Iris pigment epithelial cell (primary cell): ENCODE data around the gene MAN2A1.

Experiments
- DNase-seq: peaks from one replicate; pipeline ENCODE4 v3.0.0-alpha.2; 2011; ENCODE audit warnings: low read depth

The MAN2A1 gene

DNA sequence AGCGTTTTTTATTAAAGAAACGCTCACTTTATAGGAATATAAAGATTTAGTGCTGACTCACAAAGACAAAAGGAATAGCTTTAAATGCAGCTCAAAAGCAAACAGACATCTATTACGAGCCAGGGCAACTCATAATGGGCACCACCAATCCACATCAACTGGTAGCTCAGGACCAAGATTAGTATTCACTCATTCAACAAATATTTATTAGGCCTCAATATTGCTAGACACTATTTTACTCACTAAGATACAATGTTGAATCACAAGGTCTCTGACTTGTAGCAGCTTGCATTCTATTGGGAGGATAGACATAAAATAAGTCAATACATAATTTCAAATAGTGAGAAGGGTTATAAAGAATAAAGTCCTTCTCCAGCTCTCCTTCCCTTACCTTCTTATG, 8.0 kb upstream of the MAN2A1 start:
- no peak for DNase-seq

DNA sequence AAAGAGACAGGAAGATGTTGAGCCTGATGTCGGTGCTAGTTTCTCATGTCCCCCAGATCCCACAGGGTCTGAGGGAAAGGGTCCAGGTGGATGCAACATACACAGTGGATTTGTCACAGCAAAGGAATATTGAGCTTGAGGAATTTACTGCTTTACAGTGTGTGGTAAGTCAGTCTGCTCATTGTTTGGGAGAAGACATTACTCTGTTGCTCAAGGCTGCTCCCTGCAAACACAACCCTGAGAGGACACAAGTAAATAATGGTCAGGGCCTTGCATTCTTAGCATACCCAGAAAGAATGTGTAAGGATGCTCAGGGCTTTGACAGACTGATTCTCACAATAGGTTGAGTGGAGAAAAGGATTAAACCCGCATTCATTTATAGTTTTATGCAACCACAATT, 7.3 kb upstream of the MAN2A1 start:
- DNase-seq = peak; percentile 41

DNA sequence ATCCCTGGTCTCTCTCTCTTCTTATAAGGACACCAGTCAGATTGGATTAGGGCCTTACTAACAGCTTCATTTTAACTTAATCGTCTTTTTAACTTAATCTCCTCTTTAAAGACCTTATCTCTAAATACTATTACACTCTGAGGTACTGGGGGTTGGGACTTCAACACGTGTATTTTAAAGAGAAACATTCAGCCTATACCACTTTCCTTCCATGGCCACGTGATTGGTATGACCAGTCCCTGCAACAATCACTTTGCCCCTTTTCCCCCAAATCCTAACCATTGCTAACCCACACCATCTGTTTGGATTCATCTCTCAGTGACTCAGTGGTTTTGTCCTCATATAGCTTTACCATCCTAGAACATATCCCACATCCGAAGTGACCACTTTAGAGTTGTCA, 3.8 kb upstream of the MAN2A1 start:
- no peak for DNase-seq

DNA sequence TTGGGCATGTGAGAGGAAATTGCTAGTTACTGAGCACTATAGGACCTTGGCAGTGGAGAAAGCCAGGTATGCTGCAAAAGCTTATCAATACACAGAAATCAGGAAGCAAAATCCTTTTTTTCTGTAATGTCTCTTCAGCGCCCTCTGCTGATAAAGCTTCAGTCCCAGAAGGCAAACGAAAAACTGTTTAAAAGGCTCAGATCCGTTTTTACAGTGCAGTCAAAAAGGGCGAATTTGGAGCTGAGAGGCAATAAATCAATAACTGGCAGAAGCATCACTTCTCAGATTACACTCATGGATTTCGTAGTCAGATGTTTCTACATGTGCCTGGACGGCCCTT, 1.1 kb upstream of the MAN2A1 start:
- no peak for DNase-seq

DNA sequence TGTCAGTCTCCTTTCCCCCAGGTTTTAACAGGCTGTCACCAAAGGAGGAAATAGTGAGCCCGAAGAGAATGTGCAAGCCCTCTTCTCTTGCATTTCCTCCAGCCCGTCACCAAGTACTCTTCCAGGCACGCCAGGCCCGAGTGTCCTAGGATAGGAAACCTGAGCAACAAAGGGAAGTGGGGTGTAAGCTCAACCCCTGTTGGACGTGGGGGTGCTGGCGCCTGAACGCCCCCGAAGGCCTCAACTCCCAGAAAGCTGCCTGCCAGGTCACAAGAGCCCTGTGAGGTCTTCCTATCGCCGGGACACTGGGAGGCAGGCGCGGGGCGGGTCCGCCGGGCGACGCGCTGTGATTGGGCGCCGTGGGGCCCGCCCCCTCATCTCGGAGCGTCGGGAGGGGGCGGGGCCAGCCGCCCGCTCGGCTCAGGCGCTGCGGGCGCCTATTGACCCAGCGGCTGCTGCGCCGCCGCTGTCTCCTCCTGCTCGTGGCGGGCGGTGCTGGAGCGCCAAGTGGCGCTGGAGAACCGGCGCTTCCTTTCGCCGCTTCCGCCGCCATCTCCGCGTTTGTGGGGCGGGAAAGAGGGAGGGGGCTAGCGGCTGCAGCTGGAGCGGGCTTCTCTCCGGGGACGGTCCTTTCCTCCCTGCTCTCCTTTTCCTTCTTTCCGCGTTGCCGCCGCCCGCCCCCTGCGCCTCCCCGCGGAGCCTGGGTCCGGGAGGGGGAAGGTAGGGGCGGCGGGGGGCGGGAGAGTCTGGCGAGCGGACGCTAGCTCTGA, 572 bp upstream of the MAN2A1 start:
- DNase-seq = peak; percentile 88

DNA sequence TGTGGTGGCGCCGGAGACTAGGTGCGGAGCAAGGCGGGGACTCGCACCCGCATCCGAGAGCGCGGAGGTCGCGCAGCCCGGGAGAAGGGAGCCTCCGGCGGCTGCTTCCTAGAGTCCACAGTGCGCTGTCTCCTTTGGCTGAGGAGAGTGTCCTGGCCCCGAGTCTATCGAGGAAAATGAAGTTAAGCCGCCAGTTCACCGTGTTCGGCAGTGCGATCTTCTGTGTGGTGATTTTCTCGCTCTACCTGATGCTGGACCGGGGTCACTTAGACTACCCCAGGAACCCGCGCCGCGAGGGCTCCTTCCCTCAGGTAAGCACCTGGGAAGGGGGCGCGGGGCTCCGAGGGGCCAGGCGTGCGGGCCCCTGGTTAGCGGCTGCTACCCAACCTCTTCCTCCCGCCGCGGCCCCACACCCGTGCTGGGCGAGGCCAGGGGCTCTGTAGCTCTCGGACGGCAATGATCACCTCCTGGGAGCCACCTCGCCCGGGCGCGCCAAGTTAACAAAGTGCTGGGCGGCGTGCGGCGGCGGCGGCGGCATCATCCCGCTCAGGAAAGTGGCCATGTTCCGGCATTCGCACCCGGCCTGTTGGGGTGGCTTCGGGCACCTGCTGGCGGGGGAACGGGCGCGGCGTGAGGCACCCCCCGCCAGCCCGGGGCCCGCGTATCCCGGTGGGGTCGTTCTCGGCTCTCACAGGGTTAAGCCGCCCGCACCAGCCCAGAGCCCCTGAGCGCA, 681 bp downstream of the MAN2A1 start:
- DNase-seq = peak; percentile 57

DNA sequence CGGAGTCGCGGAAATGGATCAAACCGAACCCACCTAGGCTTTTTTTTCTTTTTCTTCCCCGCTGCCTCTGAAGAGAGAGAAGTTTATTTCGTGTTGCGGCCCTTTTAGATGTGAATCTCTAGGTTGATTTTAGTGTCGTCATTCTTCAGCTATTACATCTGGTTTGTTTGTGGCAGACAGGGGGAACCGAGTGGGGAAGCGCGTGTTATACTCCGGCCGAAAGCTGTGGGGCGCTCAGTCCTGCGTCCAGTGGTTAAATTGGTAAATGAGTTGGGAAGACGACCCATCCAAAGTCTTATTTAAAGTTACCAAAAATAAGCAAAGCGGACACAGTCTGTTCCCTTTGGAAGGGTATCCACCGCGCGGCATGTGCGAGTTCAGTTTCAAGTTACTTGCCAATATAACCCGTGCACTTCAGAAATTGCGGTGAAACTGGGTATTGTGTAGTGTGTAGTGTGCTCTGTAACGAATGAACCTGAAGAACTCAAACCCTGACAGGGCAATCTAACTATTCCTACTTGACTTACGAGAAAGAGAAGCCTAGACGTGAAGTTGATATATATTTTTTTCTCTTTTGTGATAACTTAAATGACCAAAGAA, 1.3 kb downstream of the MAN2A1 start:
- DNase-seq = peak; percentile 91

DNA sequence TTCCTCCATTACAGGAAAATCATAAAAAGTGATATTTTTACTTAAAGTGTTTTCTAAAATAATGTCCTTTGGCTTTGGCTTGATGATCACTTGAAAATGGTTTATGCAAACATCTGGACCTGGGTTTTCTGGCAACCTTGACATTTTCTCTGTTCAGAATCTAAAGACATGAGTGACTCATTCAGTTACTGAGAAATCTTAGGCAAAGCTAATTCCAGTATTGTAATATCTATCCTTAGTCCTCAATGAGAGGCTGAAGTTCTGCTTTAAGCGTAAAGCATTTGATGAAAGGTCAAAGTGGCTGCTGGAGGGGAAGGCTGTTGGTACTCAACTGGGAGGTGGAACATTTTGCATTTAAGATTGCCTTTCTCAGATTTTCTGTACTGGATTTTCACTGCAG, 2.3 kb downstream of the MAN2A1 start:
- peak; percentile 75 for DNase-seq

DNA sequence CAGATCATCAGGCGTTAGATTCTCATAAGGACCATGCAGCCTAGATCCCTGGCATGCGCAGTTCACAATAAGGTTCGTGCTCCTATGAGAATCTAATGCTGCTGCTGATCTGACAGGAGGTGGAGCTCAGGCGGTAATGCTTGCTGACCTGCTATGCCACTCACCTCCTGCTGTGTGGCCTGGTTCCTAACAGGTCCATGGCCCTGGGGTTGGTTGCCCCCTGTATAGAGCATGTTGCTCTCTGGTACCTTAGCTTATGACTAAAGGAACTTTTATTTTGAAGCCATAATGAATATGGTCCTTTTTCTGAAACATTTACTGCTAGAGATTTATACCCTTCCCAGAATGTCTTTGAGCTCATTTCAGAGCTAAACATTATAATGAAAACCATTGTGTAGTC, 3.1 kb downstream of the MAN2A1 start:
- no peak for DNase-seq

DNA sequence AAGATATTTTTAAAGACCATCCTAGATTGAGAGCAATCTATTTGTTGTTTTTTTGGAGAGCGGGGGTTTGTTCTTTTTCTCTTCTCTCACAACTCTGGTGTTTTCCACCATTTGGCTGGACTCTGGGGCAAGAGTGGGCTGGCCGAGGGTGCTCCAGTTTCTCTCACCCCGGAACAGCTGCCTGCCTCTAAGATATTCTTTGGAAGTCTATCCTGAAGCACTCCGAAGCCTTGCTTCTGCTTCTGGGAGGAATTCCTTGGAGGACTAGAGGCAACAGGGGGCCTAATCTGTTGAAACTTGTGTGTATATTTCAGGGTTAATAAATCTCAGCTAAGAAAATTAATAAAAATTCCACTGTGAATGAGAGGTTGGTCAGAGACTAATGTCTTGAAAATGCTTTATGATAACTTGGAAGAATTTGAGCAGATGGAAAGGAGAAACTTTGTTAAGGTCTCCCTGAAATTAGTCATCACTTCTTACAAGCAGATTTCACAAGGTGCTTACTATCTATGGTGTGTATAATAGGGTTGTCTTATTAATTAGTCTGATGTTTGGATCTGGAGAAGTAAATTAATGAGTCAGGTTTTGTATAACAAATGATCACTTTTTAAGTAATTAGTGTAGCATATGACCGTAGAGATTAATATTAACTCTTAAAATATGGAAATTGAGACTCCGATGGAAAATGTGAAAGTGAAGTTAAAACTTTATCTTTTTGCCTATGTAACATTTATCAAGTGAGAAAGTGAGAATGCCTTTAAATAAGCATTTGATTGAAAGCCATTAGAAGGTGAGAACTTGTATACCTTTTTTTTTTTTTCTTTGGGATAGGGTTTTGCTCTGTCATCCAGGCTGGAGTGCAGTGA, 4.0 kb downstream of the MAN2A1 start:
- peak; percentile 81 for DNase-seq

DNA sequence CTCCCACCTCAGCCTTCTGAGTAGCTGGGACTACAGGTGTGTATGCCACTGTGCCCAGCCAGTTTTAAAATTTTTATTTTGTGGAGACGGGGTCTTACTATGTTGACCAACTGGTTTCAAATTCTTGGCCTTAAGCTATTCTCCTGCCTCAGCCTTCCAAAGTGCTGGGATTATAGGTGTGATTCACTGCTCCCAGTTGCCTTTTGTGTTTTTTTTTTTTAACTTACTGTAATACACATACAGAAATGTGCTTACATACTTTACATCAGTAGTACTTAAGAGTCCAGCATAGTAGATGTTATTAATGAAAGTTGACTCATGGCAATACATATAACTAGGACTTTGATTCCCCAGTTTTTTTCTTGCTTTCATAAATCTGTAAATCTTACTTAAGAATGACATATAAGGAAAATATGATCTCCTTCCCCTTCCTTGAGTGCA, 4.7 kb downstream of the MAN2A1 start:
- peak; percentile 76 for DNase-seq

DNA sequence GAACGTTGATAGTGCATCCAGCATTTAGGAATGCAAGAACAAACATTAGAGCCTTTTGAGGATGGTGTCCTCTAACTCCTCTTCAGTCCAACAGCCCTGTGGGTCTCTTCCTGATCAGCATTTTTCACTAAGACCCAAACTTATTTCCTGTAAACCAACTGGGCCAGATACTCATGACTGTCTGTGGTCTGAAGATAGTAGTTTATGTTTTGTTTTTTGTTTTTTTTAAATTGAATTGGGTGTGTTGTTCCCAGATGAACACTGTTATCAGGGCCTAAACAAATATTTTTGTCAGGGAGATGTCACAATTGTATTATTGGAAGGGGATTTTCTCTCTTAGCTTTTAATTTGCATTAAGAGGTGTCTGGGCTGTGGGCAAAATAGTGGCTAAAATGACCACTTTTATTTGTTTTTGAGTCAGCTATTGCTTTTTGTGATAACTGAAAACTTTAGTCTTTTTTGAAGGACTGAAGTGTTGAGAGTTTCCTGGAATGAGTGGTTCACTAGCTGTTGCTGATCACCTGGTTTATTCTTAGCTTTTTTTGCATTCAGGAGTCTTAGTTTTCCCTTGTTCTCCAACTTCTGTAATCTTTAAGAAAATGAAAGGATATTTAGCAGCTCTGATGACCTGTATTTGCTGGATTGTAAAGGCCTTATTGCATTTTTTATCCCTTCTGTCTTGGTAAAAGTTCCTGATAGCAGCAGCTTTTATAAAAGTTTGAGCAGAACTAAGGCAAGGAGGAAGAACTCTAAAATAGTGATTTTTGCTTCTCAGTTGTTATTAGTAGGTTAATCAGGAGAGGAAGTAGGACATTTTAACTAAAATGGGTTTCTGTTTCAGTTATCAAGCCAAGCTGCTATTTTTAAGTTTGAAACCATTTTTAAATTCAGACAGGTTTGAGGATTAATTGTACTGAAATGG, 5.5 kb downstream of the MAN2A1 start:
- DNase-seq = no peak

DNA sequence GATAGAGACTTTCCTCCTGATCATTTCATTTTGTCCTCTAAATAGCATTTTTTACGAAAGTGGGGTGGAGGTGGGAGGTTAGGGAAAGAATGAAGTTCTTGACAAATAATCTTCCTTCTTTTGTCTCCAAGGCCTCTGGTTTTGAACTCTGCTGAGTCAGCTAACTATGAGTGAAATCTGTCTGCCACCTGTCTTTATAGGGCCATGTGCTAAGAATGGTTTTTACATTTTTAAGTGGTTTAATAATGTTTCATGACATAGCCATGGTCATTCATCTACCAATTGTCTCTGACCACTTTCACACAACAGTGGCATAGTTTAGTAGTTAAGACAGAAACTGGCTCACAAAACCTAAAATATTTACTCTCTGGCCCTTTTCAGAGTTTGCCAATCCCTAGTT, 7.6 kb downstream of the MAN2A1 start:
- no peak for DNase-seq

DNA sequence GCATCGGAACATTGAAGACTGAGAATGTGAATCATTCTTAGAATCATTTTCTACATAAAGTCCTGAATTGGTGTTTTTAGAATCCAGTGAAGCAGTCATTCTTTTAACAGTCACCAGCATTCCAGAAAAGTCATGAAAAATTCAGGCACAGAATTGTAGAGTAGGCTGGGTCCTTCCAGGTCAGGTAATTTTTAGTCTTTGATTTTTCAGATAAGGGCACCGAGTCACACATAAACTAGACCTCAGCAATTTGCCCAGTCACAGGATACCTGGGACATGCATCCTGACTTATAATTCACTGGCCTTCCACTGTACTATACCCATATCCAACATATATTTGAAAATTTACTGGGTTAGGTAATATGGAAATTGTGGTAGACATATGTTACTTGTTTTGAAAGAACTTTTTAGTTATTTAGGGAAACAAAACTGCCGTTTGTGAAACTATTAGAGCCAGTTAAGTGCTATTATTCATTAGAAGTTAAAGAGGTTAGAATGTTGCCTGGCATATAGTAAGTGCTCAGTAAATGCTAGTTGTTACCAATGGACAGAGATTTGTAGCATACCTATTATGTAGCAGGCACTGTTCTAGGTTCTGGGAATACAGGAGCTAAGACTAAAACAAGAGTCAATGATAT, 10.9 kb downstream of the MAN2A1 start:
- no peak for DNase-seq

DNA sequence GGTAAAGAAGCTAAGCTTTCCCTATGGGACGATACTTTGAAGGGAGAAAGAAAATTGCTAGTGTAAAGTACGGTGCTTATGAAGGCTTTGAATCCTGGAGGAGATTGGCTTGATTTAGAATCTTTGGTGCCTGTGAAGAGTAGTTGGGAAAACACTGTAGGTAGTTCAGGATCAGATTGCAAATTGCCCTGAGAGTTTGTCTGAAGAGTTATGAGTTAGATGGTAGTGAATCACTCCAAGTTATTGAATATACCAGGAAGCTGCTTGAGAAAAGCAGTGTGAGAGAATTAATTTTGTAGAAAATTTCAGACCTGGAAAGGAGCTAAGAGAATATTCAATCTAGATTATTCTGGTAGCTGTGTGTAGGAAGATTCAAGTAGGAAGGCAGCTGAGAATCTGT, 11.5 kb downstream of the MAN2A1 start:
- DNase-seq = no peak

DNA sequence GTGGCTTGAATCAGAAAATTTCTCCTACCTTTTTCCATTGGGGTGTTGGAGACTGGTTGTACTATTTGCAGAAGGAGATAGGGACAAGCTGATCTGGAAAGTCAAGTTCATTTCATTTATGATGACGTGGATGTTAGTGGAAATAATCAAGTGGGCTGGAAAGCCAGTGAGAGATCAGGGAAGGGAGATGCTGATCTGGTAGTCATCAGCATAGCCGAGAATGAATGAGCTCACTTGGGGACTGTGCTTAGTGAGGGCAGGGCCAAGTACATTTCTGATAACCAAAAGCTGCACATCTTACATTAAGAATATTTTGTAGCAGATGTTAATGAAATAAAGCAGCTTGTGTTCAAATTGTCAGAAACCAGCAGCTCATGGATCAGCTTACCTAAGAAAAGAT, 12.1 kb downstream of the MAN2A1 start:
- no peak for DNase-seq

DNA sequence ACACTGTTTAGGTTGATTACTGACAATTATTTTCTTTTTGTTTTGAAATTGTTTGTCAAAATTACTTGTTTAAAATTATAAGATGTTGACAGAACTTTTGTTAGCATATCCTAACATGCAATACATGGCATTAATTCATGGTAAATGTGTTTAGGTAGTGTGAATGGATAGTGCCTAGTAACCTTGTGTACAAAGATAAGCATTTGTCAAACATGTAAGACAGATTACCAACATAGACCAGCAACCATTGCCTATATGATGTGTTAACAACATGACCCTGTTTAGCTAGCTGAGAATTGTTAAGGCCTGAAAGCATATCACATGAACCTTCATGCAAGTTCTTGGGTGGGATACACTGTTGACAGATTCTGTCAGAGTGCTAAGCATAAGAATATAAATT, 13.4 kb downstream of the MAN2A1 start:
- DNase-seq = no peak

DNA sequence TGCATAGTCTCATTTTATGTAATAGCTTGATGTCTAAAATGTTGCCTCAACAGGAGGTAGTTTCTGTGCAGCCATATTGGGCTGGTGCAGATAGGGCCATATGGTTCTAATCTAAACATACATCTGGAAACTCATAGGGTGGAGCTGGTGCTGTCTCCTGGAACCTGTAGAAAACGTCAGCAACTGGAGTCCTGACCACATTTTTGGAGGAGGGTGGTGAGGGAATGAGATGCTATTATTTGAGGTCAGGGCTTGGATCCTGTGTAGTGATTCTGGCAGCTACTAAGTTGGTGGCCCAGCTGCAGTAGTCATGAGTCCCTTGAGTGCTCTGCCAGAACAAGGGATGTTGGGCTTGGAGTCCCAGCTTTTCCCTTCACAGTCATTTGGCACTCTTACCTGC, 14.1 kb downstream of the MAN2A1 start:
- DNase-seq = no peak

DNA sequence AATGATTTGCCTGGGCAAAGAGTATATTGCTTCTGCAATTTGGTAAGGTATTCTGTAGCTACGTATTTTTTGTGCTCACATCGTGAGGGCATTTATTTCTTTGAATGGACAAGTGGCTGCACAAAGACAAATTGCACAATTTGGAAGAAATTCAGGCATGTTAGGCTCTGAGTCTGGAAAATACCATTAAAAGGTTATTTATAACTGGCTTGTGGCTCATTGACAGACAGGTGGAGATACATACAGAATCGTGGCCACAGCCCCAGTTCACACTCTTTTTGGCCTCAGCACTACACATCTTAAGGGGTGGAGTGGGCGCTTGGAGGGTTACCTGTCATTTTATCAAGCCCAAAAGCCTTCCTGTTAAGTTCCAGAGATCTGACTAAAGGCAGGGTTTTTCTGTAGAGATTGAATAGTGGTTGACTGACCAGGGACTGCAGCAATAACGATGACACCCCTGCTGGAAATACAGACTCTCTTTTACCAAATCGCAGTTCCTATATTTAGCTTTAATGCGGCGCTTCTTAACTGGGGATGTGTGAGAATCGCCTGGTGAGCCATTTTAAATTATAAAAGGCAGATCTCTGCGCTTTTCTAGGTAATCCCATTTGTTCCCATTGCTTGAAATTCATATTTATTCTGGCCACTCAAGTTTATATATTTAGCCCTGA, 14.7 kb downstream of the MAN2A1 start:
- DNase-seq = no peak

DNA sequence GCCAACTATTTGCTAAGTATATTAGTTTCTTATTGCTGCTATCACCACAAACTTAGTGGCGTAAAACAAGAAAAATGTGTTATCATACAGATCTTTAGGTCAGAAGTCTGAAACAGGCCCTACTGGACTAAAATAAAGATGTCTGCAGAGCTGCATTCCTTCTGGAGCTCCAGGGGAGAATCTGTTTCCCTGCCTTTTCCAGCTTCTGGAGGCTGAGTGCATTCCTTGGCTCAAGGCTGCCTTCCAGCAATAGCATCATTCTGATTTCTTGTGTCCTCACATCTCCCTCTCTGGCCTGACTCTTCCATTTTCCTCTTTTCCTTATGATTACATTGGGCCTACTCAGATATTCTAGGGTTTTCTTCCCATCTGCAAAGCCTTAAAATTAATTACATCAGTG, 15.9 kb downstream of the MAN2A1 start:
- DNase-seq = no peak
